ENCODE measurements around the gene KRTAP5-3.

DNA sequence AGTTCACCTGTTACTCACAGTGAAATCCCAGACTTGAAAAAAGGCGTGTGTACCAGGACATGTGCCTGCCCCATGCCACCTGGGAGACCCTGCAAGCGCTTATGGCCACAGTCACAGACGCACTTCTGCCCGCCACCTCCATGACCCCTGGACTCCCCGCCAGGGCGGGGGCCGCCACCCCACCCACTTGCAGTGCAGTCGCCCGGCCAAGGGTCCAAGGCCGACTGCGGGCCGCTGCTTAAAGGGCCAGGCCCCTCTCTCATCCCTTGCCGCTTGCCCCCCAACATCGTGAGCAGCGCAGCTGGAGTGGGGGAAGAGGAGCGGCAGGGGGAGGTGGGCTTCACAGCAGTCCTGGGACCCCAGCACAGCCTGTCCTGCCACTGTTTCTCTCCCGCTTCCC, 47.0 kb downstream of the KRTAP5-3 start:
- TF ChIP-seq, protein P1, sequence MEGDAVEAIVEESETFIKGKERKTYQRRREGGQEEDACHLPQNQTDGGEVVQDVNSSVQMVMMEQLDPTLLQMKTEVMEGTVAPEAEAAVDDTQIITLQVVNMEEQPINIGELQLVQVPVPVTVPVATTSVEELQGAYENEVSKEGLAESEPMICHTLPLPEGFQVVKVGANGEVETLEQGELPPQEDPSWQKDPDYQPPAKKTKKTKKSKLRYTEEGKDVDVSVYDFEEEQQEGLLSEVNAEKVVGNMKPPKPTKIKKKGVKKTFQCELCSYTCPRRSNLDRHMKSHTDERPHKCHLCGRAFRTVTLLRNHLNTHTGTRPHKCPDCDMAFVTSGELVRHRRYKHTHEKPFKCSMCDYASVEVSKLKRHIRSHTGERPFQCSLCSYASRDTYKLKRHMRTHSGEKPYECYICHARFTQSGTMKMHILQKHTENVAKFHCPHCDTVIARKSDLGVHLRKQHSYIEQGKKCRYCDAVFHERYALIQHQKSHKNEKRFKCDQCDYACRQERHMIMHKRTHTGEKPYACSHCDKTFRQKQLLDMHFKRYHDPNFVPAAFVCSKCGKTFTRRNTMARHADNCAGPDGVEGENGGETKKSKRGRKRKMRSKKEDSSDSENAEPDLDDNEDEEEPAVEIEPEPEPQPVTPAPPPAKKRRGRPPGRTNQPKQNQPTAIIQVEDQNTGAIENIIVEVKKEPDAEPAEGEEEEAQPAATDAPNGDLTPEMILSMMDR (conservative IDR thresholded peaks at IDR 0.05; ENCODE audit: low read length), result no peak
- no peak for TF ChIP-seq EZH2phosphoT487 (IDR thresholded peaks at IDR 0.05; ENCODE audit: borderline replicate concordance)

Data from Loucy (cell line).